Esophagus muscularis mucosa (tissue), 4 donors: ENCODE results near the gene GRK1. TPM values are rescaled to one million over a fixed set of nuclear protein-coding genes. Genes with fewer than 3 reads are reported as not detected.

ENCODE experiments used
- DNase-seq: peaks from one replicate; pipeline ENCODE4 v3.0.0-alpha.2; 2017; ENCODE audit errors: extremely low spot score
- H3K27ac ChIP-seq, 4 donors: fragments of 200-600 bp; sonication (generic); replicated peaks in 1 of 4; 1 replicate in 3 of 4; 2 replicates in 1 of 4; pipeline ENCODE4 v1.5.1; 2016 to 2019; ENCODE audit warnings: mild to moderate bottlenecking in 1 of 4
- H3K27me3 ChIP-seq, 4 donors: fragments of 200-600 bp; sonication (generic); one replicate each; pipeline versions ENCODE4 v1.5.1 to v1.6.0; 2016 to 2019
- H3K36me3 ChIP-seq, 4 donors: fragments of 200-600 bp; sonication (generic); one replicate each; pipeline ENCODE4 v1.5.1; 2016 to 2019
- H3K4me1 ChIP-seq, 4 donors: fragments of 200-600 bp; sonication (generic); one replicate each; pipeline ENCODE4 v1.5.1; 2016 to 2019
- H3K4me3 ChIP-seq, 4 donors: fragments of 200-600 bp; sonication (generic); 1 replicate in 2 of 4; 2 replicates in 2 of 4; pipeline ENCODE4 v1.5.1; 2016 to 2019; ENCODE audit warnings: mild to moderate bottlenecking in 4 of 4, moderate library complexity in 1 of 4
- H3K9me3 ChIP-seq, 4 donors: fragments of 200-600 bp; sonication (generic); 1 replicate in 3 of 4; 2 replicates in 1 of 4; pipeline ENCODE4 v1.5.1; 2016 to 2019
- EP300 ChIP-seq: sonication (generic); formaldehyde crosslinking; IDR thresholded peaks from one replicate; pipeline ENCODE4 v1.6.1; 2017; ENCODE audit warnings: antibody characterized with exemption
- POLR2A ChIP-seq: fragments of 450-650 bp; IDR thresholded peaks from one replicate; pipeline ENCODE4 v1.6.1; 2017; ENCODE audit warnings: antibody characterized with exemption, moderate library complexity, mild to moderate bottlenecking, low read depth
- POLR2AphosphoS5 ChIP-seq, 2 donors: sonication (generic); formaldehyde crosslinking; IDR thresholded peaks; one replicate each; pipeline ENCODE4 v1.6.1; 2017; ENCODE audit warnings: antibody characterized with exemption in 2 of 2
- WGBS: methylation state at CpG from one replicate; pipeline ENCODE4 v1.1.5; 2018; 5-methylcytosine and 5-hydroxymethylcytosine counted together
- intact Hi-C: fragments of 100-400 bp; cut with DNase I; formaldehyde crosslinking; loops from one replicate; pipeline ENCODE4 v1.15.1; 2023
- total RNA-seq, 4 donors: library from RNA; depleted of rRNA; stranded (reverse); fragments of >200 nt; gene quantifications; one replicate each; pipeline versions ENCODE4 v1.1.0 to v1.2.1, GENCODE V29; 2016
- TF ChIP-seq, protein P1 (sequence below), 3 experiments: fragments of 200-600 bp in 2 of 3; fragments of 450-650 bp in 1 of 3; sonication (generic) in 2 of 3; IDR thresholded peaks; one replicate each; pipeline ENCODE4 v1.5.1; 2017 to 2019; ENCODE audit warnings: antibody characterized with exemption in 3 of 3, mild to moderate bottlenecking in 2 of 3, moderate library complexity in 1 of 3

The GRK1 gene
- total RNA-seq, 4 donors from 2014 or later: under 0.01 TPM; not detected in 3

DNA sequence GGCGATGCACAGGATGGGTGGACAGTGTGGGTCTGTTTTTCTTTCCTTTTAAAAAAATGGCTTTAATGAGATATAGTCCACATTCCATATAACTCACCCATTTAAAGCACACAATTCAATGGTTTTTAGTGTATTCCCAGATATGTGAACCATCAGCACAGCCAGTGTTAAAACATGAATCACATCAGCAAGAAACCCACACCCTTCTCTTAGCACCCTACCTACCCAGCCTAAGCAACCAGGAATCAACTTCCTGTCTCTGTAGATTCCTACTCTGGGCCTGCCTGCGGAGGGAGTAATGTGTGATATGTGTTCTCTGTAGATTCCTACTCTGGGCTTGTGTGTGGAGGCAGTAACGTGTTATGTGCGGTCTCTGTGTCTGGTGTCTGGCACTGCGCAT is 103.9 kb downstream of the GRK1 start:
- H3K27ac ChIP-seq: no peak overlapping the region
- 93% methylated on average over 5 of the region's 5 CpGs for WGBS
- TF ChIP-seq POLR2AphosphoS5 (IDR thresholded peaks at IDR 0.05): no peak
- TF ChIP-seq, protein P1, sequence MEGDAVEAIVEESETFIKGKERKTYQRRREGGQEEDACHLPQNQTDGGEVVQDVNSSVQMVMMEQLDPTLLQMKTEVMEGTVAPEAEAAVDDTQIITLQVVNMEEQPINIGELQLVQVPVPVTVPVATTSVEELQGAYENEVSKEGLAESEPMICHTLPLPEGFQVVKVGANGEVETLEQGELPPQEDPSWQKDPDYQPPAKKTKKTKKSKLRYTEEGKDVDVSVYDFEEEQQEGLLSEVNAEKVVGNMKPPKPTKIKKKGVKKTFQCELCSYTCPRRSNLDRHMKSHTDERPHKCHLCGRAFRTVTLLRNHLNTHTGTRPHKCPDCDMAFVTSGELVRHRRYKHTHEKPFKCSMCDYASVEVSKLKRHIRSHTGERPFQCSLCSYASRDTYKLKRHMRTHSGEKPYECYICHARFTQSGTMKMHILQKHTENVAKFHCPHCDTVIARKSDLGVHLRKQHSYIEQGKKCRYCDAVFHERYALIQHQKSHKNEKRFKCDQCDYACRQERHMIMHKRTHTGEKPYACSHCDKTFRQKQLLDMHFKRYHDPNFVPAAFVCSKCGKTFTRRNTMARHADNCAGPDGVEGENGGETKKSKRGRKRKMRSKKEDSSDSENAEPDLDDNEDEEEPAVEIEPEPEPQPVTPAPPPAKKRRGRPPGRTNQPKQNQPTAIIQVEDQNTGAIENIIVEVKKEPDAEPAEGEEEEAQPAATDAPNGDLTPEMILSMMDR (IDR thresholded peaks at IDR 0.05): no peak
- TF ChIP-seq POLR2A: no peak
- TF ChIP-seq EP300: no peak
- peaks cover 0 to 9% (median 3%) of the 10 kb centered on the region in 4 donors for H3K27me3 ChIP-seq
- intact Hi-C loops: no loop called here
- no peak for DNase-seq
- H3K4me3 ChIP-seq: no peak overlapping the region
- peaks cover 0 to 25% (median 3%) of the 10 kb centered on the region in 4 donors for H3K36me3 ChIP-seq
- H3K4me1 ChIP-seq: no peaks in the 10 kb centered on the region
- H3K9me3 ChIP-seq: no peaks in the 10 kb centered on the region

DNA sequence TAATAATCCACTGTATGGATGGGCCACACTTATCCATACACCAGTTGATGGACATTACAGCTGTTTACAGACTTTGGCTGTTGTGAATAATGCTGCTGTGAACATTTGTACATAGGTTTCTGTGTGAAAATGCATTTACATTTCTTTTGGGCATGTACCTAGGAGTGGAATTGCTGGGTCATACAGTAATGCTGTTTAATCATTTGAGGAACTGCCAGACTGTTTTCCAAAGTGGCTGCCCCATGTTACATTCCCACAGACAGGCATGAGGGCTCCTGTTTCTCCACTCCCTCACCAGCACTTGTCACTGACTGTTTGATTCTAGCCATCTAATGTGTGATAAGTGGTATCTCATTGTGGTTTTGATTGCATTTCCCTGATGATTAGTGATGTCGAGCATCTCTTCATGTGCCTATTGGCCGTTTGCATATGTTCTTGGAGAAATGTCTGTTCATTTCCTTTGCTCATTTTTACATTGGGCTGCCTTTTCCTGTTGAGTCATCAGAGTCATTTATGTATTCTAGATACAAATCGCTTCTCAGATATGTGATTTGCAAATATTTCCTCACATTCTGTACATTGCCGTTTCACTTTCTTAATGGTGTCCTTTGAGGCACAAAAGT is 104.8 kb downstream of the GRK1 start:
- Histone ChIP-seq H3K36me3 (peaks cover 0 to 21% (median 3%) of the 10 kb centered on the region in 4 donors), H3K9me3 (no peaks in the 10 kb centered on the region), H3K27ac (no peak overlapping the region), H3K4me3 (no peak overlapping the region), H3K27me3 (peaks cover 0 to 18% (median 5%) of the 10 kb centered on the region in 4 donors), H3K4me1 (no peaks in the 10 kb centered on the region)
- intact Hi-C loops: no loop called here
- TF ChIP-seq POLR2A (no peak), EP300 (no peak), POLR2AphosphoS5 (IDR thresholded peaks at IDR 0.05) (no peak)
- TF ChIP-seq, protein P1 (IDR thresholded peaks at IDR 0.05): no peak
- WGBS: 72% methylated on average over 4 of the region's 4 CpGs
- no peak for DNase-seq

DNA sequence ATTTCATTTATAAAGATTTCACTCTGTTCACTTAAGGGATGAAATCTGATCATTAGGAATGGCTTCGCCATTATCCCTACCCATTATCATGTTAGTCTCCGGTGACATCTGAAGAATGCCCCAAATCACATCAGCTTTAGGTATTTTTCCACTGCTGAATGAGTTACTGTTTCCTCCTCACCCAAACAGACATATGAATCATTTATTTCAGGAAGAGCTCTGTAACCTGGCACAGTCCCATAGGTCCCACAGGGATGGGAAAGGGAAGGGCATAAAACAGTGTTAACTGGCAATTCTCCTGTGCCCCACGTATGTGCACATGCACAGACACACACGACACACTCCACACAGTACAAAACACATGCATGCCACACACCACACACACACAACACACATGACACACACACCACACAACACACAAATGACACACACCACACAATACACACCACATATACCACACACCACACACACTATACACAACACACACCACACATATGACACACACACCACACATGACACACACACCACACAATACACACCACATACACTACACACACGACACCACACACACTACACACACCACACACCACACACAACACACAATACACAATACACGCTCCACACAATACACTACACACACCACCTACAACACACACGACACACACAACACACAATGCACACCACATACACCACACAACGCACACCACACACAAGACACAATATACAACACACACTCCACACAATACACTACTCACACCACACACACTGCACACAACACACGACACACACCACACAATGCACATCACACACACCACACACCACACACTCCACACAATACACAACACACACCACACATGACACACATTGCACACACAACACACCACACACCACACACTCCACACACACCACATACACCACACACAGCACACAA is 107.4 kb downstream of the GRK1 start:
- WGBS: 83% methylated on average over 9 of the region's 9 CpGs
- intact Hi-C loops: no loop called here
- H3K36me3 ChIP-seq: peaks cover 0 to 7% (median under 1%) of the 10 kb centered on the region in 4 donors
- H3K27me3 ChIP-seq: peaks cover 0 to 29% (median 8%) of the 10 kb centered on the region in 4 donors
- no peak overlapping the region for H3K27ac ChIP-seq
- H3K4me1 ChIP-seq: no peaks in the 10 kb centered on the region
- no peak for DNase-seq
- TF ChIP-seq POLR2AphosphoS5 (IDR thresholded peaks at IDR 0.05) (peak in 1 of 2 donors; percentile 29), EP300 (peak; percentile 9), POLR2A (no peak)
- TF ChIP-seq, protein P1 (IDR thresholded peaks at IDR 0.05): no peak
- H3K4me3 ChIP-seq: no peak overlapping the region
- no peaks in the 10 kb centered on the region for H3K9me3 ChIP-seq

DNA sequence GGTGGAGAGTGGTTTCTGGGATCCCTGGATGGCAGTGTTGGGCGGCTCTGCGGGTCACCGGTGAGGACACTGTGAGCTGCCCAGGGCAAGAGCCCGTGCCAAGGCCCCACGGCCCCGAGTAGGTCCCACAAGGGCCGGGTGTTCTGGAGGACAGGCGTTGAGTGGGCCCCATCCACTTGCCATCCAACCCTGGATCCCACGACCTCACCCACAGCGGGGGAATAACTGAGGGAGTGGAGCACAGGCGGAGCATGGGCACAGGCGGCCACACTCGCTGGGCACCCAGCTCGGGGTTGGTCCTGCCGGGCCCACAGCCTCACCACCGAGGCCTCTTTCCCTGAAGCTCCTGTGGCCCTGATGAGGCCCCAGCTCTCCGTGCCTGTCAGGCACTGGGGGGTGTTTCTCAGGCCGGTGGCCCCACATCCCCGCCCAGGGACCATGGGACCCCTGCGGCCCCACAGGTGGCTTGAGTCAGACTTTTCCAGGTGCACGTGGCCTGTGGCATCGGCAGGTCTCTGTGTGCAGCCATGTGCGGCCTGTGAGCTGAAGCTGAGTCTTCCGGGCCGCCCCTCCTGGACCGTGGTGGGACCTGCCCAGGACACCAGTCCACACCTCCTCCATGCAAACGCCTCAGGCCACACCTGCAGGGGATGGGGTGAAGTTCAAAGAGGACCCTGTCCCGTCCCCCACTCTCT is 108.6 kb downstream of the GRK1 start:
- DNase-seq: no peak
- no peak for TF ChIP-seq EP300
- TF ChIP-seq POLR2A: no peak
- no peak for TF ChIP-seq POLR2AphosphoS5 (IDR thresholded peaks at IDR 0.05)
- TF ChIP-seq, protein P1 (IDR thresholded peaks at IDR 0.05): no peak

More for the DNA sequence above, 108.6 kb downstream of the GRK1 start:
- Histone ChIP-seq H3K27me3 (peaks cover 0 to 29% (median 8%) of the 10 kb centered on the region in 4 donors), H3K27ac (no peak overlapping the region), H3K36me3 (no peaks in the 10 kb centered on the region), H3K4me1 (no peaks in the 10 kb centered on the region), H3K9me3 (no peaks in the 10 kb centered on the region), H3K4me3 (no peak overlapping the region)
- intact Hi-C loops: no loop called here
- 93% methylated on average over 14 of the region's 28 CpGs for WGBS
